GM19193 (cell line): Measurements from ENCODE around the gene FAM53B.

Experiments used
- POLR2A ChIP-seq: IDR thresholded peaks from 4 replicates; pipeline ENCODE4 v1.6.1; 2011; ENCODE audit not compliant: insufficient read depth, insufficient read length; ENCODE audit errors: extremely low read depth

The FAM53B gene

DNA sequence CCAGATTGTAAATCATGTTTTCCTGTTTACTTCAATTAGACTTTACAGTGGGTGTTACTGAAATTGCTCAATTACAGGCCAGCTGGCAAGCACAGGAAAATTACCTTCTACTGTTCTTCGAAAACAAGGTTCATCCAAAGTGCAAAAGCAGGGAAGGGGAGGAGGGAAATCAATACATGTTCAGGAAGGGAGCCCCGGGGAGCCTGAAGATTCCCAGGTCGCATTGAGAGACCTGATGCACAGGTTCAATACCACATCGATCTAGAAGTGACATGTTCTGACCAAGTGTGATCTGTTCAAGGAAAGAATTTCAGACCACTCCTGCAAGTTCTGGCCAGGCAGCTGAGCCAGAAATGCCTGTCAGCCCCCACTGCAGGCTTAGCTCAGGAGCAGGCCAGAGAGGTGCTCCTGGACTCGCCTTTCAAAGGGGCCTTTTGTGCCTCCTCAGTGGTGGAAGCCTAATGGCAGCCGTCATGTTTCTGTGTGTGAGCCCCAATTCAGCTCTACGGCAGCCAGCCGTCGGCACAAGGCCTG, 35.9 kb downstream of the FAM53B start:
- TF ChIP-seq POLR2A, result no peak

DNA sequence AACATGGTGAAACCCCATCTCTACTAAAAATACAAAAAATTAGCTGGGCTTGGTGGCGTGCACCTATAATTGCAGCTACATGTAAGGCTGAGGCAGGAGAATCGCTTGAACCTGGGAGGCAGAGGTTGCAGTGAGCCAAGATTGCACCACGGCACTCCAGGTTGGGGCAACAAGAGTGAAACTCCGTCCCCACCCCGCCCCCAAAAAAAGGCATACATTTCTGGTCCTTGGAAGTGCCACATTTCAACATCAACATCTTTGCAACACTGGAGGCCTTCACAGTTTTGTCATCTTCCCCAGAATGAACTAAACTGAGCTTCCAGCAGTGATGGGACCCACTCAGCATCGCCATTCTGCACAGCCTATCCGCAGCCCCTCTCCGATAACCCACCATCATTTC, 36.6 kb downstream of the FAM53B start:
- TF ChIP-seq POLR2A, result no peak

GRCh38 chr10:124707144-124707467, 37.1 kb downstream of the FAM53B start:
- TF ChIP-seq POLR2A, result no peak

- no peak for TF ChIP-seq POLR2A
These were observed 37.6 kb downstream of the FAM53B start for GRCh38 chr10:124706462-124707143.

DNA sequence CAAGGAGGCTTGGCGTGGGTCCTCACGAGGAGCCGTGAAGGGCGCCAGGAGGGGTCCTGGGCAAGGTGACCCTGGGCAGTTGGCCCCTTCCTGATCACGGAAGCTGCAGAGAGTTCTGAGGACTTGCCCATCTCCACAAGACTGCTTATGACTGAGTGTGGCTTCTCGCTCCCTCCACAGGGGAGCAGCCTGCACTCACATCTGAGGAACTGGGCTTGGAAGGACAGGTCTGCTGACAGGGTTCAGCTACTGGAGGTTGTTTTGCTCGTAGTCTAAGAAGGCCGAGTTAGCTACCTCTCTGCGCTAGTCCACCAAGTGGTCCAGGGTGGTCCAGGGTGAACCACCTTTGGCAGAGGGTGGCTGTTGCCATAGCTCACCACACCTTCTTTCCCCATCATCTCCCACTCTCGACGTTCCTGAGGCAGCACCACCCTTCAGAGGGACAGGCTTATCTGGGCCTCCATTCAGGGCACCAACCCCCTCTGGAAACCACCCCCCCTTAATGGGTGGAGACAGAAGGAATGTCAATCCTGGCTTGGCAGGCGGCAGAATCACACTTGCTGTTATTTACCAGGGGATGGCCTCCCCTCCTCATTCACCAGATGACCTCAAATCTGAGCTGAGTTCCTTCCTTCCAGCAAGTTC, 38.2 kb downstream of the FAM53B start:
- TF ChIP-seq POLR2A, result no peak

- TF ChIP-seq POLR2A, result no peak
These were observed 38.8 kb downstream of the FAM53B start for GRCh38 chr10:124705381-124705740.

DNA sequence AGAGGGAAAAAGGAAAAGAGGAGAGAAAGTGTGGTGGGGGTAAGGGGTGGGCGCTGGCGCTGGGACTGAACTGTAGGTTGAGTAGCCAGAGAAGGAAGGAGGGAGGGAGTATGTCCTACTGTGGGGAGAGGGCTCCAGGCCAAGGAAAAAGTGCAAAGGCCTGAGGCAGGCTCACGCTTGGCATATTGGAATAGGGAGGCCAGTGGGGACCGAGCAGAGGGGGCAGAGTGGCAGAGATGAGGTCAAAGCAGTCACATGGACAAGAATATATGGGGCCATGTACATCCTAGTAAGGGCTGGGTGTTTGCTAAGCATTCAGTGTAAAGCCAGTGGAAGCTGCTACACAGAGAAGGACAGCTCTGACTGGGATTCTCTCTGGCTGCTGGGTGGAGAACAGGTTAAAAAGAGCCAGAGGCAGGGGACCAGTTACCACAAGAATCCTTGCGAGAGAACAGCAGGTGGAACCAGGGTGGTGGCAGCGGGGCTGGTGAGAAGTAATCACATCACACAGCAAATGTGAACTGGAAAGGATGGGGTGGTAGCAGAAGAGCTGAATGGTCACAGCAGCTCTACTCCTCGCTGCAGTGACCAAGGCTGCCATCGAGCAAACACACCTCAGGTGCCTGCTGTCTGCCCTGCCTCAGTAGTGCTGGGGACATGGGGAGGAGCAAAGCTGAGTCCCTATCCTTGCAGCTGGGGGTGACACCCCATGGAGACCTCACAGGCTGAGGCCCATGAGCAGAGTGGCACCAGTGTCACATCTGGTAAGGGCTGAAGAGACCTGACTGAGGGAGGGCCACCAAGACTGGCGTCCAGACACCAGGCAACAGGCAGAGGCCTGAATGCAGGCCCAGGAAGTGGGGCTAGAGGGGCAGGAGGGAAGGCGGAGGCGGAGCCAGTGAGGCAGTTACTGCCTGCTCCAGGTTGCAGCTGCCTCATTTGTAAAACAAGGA, 39.5 kb downstream of the FAM53B start:
- no peak for TF ChIP-seq POLR2A

DNA sequence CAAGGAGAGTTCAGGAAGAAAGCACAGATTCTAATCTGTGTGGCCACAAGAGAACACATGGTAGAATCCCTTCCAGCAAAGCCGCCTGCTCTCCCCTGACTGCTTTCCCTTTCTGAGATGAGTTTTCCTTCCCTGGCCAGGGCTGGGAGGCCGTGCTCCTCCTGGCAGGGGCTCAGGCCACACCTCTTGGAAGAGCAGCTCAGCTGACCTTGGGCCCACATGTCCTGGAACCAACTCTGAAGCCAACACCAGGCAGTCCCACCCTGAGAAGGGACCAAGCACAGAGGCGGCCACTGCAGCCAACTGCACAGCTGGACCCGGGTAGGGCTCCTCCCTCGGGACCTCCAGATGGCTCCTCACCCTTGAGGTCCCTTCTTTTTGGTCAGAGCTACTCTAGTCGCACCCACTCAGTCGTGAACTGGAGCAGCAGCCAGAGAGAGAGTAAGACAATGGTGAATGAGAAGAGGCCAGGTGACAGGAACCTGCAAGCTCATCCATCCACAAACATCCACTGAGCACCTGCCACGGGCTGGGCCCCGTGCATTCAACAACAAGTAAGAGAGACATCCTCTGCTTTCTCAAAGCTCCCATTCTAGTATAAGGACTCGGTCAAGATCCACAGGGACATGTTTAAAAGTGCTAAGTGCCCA, 40.3 kb downstream of the FAM53B start:
- no peak for TF ChIP-seq POLR2A

- no peak for TF ChIP-seq POLR2A
These were observed 40.8 kb downstream of the FAM53B start for GRCh38 chr10:124703372-124703771.

DNA sequence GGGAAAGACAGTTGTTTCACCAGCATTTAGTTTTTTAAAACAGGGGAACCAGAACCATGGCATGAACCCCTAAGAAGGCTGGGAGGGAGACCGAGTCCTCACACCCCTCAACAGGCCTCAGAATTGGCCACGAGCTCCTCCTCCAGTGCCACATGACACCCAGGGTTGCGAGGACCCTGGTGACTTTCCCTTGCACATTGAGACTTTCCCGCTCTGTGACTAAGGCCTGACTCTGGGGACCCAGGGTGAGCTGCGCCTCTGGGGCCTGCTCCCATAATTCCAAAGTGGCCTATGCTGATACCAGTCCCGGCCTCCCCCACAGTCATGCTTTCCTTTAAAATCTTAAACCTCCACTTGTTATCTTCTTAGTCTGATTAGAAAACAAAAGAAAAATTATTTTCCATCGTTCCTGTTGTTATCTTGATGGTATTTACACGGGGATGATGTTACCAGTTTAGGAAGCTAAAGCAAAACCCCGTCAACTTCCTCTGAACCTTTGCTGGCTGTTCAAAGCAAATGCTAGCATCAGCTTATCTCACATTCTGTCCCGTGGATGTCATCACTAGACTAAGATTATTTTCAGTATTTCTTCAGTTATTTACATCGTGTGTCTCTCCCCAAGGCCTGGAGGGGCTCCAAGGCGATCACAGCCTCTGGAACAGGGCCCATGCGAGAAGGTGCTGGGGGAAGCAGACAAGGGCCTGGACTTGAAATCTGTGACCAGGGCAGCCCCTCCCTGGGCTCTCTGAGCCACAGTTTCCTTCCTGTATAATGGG, 42.1 kb downstream of the FAM53B start:
- TF ChIP-seq POLR2A, result no peak

GRCh38 chr10:124701435-124701834, 42.7 kb downstream of the FAM53B start:
- TF ChIP-seq POLR2A, result no peak

GRCh38 chr10:124701038-124701365, 43.2 kb downstream of the FAM53B start:
- no peak for TF ChIP-seq POLR2A

GRCh38 chr10:124700293-124701037, 43.7 kb downstream of the FAM53B start:
- no peak for TF ChIP-seq POLR2A
